PC-9 (cell line): ENCODE data around the gene GPR15LG. TPM values are rescaled to one million over a fixed set of nuclear protein-coding genes. Genes with fewer than 3 reads are reported as not detected.

Experiments
- BruUV-seq: library from RNA; stranded (reverse); fragments of 400-500 nt; replicated peaks from 2 replicates; lab custom pipeline; 2021; lab: Mats Ljungman, UMichigan
- CTCF ChIA-PET: fragments of 300-600 bp; sonication (Branson Sonifier 250); formaldehyde crosslinking; loops from one replicate; lab custom pipeline; 2022; ENCODE audit warnings: antibody characterized with exemption; lab: Charles Lee
- POLR2A ChIA-PET: fragments of 300-600 bp; sonication (Branson Sonifier 250); formaldehyde crosslinking; loops from one replicate; lab custom pipeline; 2022; ENCODE audit warnings: antibody characterized with exemption; ENCODE audit not compliant: unreplicated experiment; lab: Charles Lee
- DNase-seq, 2 experiments: peaks; one replicate each; pipeline versions ENCODE4 v3.0.0 to v3.0.0-alpha.2; 2015 to 2022; ENCODE audit warnings: mixed read lengths in 1 of 2
- H2AFZ ChIP-seq: fragments of 200-600 bp; sonication (generic); 2 replicates; pipeline ENCODE4 v1.8.1; 2017; ENCODE audit warnings: antibody characterized with exemption
- H3F3A ChIP-seq: fragments of 200-600 bp; sonication (generic); 2 replicates; pipeline ENCODE4 v1.8.1; 2017; ENCODE audit warnings: antibody characterized with exemption, mild to moderate bottlenecking, low read depth; ENCODE audit not compliant: insufficient read depth
- H3K27ac ChIP-seq: fragments of 200-600 bp; sonication (generic); 2 replicates; pipeline ENCODE4 v1.6.1; 2016; ENCODE audit warnings: mixed run types
- H3K27me3 ChIP-seq: fragments of 200-600 bp; sonication (generic); 2 replicates; pipeline ENCODE4 v1.6.1; 2016; ENCODE audit warnings: low read depth, mixed run types; ENCODE audit not compliant: insufficient read depth
- H3K36me3 ChIP-seq: fragments of 200-600 bp; sonication (generic); 2 replicates; pipeline ENCODE4 v1.6.1; 2016; ENCODE audit warnings: low read depth, mixed run types
- H3K4me1 ChIP-seq: fragments of 200-600 bp; sonication (generic); replicated peaks from 2 replicates; pipeline ENCODE4 v1.6.1; 2016; ENCODE audit warnings: mixed run types; ENCODE audit not compliant: insufficient read depth
- H3K4me2 ChIP-seq: fragments of 200-600 bp; sonication (generic); 2 replicates; pipeline ENCODE4 v1.6.1; 2017; ENCODE audit warnings: mixed run types
- H3K4me3 ChIP-seq: fragments of 200-600 bp; sonication (generic); 2 replicates; pipeline ENCODE4 v1.6.1; 2016; ENCODE audit warnings: mixed run types
- H3K79me2 ChIP-seq: fragments of 200-600 bp; sonication (generic); 2 replicates; pipeline ENCODE4 v1.6.1; 2017; ENCODE audit warnings: low read depth, mixed run types
- H3K9me2 ChIP-seq: fragments of 200-600 bp; sonication (generic); 2 replicates; pipeline ENCODE4 v1.8.1; 2017; ENCODE audit warnings: mild to moderate bottlenecking; ENCODE audit not compliant: insufficient read depth
- H3K9me3 ChIP-seq: fragments of 200-600 bp; sonication (generic); 2 replicates; pipeline ENCODE4 v1.8.1; 2016; ENCODE audit warnings: low read depth; ENCODE audit not compliant: insufficient read depth
- H4K20me1 ChIP-seq: fragments of 200-600 bp; sonication (generic); 2 replicates; pipeline ENCODE4 v1.8.1; 2017; ENCODE audit not compliant: insufficient read depth
- EZH2 ChIP-seq: fragments of 200-600 bp; sonication (generic); IDR thresholded peaks from 2 replicates; pipeline ENCODE4 v1.8.0; 2017; ENCODE audit warnings: antibody characterized with exemption, low read depth
- intact Hi-C: fragments of 100-400 bp; cut with micrococcal nuclease; formaldehyde crosslinking; loops from one replicate; pipeline ENCODE4 v1.10.0; 2022; ENCODE audit not compliant: unreplicated experiment
- total RNA-seq: library from RNA; stranded (reverse); gene quantifications from 2 replicates; pipeline ENCODE4 v1.2.3, GENCODE V29; 2021
- TF ChIP-seq, protein P1 (sequence below): fragments of 200-600 bp; sonication (generic); conservative IDR thresholded peaks from 2 replicates; pipeline ENCODE4 v1.6.1; 2017; ENCODE audit warnings: mixed run types, antibody characterized with exemption, mild to moderate bottlenecking, moderate library complexity

The GPR15LG gene
- total RNA-seq, 1 experiment from 2014 or later = not detected

DNA sequence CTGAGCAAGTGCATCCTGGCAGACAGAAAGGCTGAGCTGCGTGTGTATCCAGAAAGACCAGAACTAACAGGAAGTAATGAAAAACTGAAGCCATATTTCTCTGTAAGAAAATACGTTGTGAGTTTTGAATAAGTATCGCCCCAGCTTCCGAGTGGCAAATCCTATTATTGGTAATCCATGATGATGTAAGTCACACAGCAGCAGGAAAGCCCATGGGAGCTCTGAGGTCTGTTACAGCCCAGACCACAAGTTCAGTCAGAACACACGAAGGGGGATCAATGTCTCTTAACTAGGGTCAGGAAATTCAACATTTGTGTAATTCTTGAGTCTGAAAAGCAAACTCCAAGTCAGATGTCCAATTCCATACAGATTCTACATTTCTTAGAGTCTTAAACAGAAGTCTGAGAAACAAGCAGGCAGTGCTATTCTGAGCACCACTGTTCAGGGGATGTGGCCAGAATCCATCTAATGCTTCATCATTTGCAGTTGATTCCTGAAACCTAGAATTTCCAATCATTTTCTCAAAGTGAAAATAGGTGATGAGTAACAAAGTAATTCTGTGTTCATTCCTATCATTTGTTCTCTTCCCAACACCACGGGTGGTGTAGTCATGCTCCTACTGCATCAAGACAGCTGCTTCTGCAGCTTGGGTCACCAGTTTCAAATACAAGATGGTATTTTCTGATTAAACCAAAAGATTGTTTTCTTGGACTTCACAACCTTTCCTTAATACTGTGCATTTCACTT is 52.0 kb downstream of the GPR15LG start, which contains the start of gene LRIT2:
Gene LRIT2 (minus strand): TSS at position 118 of the 747 bp plus-strand sequence. CDS start 24 bp downstream, at position 94.
- Histone ChIP-seq H3K4me1 (no peaks in the 10 kb centered on the region), H3K27me3 (peaks cover 66% of the 10 kb centered on the region), H4K20me1 (no peaks in the 10 kb centered on the region; the same call in 1 of the 2 replicates), H3F3A (no peaks in the 10 kb centered on the region), H3K9me2 (no peaks in the 10 kb centered on the region), H3K36me3 (no peaks in the 10 kb centered on the region), H3K4me2 (no peak within 1 kb of the TSS), H3K27ac (no peak within 1 kb of the TSS), H2AFZ (no peak within 1 kb of the TSS), H3K4me3 (no peak within 1 kb of the TSS), H3K79me2 (no peaks in the 10 kb centered on the region), H3K9me3 (no peaks in the 10 kb centered on the region)
- TF ChIP-seq, protein P1, sequence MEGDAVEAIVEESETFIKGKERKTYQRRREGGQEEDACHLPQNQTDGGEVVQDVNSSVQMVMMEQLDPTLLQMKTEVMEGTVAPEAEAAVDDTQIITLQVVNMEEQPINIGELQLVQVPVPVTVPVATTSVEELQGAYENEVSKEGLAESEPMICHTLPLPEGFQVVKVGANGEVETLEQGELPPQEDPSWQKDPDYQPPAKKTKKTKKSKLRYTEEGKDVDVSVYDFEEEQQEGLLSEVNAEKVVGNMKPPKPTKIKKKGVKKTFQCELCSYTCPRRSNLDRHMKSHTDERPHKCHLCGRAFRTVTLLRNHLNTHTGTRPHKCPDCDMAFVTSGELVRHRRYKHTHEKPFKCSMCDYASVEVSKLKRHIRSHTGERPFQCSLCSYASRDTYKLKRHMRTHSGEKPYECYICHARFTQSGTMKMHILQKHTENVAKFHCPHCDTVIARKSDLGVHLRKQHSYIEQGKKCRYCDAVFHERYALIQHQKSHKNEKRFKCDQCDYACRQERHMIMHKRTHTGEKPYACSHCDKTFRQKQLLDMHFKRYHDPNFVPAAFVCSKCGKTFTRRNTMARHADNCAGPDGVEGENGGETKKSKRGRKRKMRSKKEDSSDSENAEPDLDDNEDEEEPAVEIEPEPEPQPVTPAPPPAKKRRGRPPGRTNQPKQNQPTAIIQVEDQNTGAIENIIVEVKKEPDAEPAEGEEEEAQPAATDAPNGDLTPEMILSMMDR = no peak
- TF ChIP-seq EZH2 = no peak
- CTCF ChIA-PET = no interaction called here
- intact Hi-C loops = no loop called here
- BruUV-seq = no TSS peak
- DNase-seq = no peak
- POLR2A ChIA-PET = no interaction called here

DNA sequence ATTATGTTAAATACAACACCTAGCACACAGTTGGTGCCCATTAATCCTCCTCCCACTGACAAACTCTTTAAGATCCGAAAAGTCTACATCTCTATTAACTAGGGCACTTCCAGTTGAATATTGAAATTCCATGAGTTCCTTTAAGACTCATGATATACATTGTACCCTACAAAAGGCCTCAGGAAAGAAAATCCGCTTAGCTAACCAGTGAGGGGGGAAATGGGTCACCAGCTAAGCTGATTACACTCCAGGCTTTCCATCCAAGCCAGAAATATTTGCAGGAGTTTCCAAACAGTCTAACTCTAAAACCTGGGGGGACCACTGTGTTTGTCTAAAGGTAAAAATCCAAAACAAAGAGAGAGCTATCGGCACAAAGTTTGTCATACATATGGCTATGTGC is 53.0 kb downstream of the GPR15LG start:
- no peak for TF ChIP-seq EZH2
- TF ChIP-seq, protein P1 = no peak
- Histone ChIP-seq H3K79me2 (no peaks in the 10 kb centered on the region), H3K27ac (no peak overlapping the region), H3K9me3 (no peaks in the 10 kb centered on the region), H3K27me3 (peaks cover 66% of the 10 kb centered on the region), H3K4me3 (no peak overlapping the region), H3K4me1 (no peaks in the 10 kb centered on the region), H3K4me2 (no peak overlapping the region), H2AFZ (no peak overlapping the region), H3F3A (no peaks in the 10 kb centered on the region), H3K9me2 (no peaks in the 10 kb centered on the region), H3K36me3 (no peaks in the 10 kb centered on the region), H4K20me1 (no peaks in the 10 kb centered on the region)
- DNase-seq = no peak
- POLR2A ChIA-PET = no interaction called here
- no TSS peak for BruUV-seq
- CTCF ChIA-PET = no interaction called here
- intact Hi-C loops = no loop called here

DNA sequence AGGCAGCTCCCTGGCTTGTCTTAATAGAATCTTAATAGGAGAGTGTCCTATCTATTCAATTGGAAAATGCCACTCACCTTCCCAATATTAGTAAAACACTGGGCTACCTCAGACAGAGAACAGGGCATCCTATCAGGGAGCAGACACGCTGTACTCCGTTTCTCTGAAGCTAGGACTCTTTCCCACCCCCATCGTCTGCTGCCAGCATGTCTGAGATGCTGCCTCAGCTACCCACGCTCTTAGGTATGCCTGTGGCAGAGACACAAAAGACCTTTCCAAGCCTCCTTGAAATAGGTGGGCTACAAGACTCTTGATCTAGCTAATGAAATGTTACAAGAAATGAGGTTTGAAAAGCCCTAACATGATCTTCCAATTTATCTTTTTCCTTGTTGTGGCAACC is 54.2 kb downstream of the GPR15LG start:
- BruUV-seq = no TSS peak
- H3K27ac ChIP-seq = no peak overlapping the region
- no peak overlapping the region for H2AFZ ChIP-seq
- no peaks in the 10 kb centered on the region for H3K9me2 ChIP-seq
- no peaks in the 10 kb centered on the region for H3F3A ChIP-seq
- no peaks in the 10 kb centered on the region for H3K79me2 ChIP-seq
- H3K36me3 ChIP-seq = no peaks in the 10 kb centered on the region
- intact Hi-C loops = no loop called here
- TF ChIP-seq, protein P1 = no peak
- no peak for TF ChIP-seq EZH2
- H3K27me3 ChIP-seq = peaks cover 66% of the 10 kb centered on the region
- DNase-seq = no peak
- H3K9me3 ChIP-seq = no peaks in the 10 kb centered on the region
- H3K4me3 ChIP-seq = no peak overlapping the region
- H3K4me1 ChIP-seq = no peaks in the 10 kb centered on the region
- no peak overlapping the region for H3K4me2 ChIP-seq
- H4K20me1 ChIP-seq = no peaks in the 10 kb centered on the region
- ChIA-PET CTCF (no interaction called here), POLR2A (no interaction called here)
